Measurements from ENCODE around the gene AKT1. TPM values are rescaled to one million over a fixed set of nuclear protein-coding genes. Genes with fewer than 3 reads are reported as not detected.
"Not testable (repeated sequence)": the region's sequence is repeated elsewhere in the genome, so short reads cannot be mapped to it uniquely, and the experiment has no call there.

The AKT1 gene
- total RNA-seq, 2 experiments from 2014 or later = 110 to 126 TPM

DNA sequence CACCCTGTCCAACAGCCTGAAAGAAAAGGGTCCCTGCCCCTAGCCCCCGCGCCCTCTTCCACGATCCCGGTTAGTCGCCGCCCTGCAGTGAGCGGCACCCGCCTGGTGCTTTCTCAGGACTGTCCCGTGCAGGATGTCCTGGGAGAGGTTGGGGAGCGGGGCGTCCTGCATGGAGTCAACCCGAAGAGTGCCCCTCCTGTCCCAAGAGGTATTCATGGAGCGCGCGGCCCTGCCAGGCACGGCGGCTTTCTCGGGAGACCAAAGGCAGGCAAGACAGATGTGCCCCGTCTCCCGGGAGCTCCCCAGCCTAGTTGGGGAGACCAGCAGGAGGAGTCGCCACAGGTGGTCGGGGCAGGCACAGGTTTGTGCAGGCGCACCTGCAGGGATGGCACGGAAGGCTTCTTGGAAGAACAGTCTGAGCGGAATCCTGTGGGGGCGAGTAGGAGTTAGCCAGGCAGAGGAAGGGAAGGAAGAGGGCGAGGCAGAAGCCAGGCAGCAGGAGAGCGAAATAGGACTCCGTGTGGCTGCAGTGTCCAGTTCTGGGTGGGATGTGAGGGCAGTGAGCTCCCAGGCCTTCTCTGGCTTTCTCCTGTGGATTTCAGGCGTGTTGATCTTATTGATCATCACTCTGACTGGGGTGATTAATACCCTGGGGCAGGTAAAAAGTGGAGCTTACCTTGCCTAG lies 41.9 kb downstream of the AKT1 start:
- DNase-seq (peak; percentile 34), ATAC-seq (no peak)
- H3K4me3 Mint-ChIP-seq = peak overlapping the region; percentile 84
- ChIA-PET POLR2A (interaction anchor here (0.9 to 1.7 kb wide), 4 partner anchors 15 to 267 kb away, joined by 3 to 8 read pairs (median 6); partner anchors contain the start of gene CDCA4), CTCF (interaction anchor here (0.9 to 3.3 kb wide), 5 partner anchors 9 to 64 kb away, joined by 3 to 24 read pairs (median 5); no protein-coding TSS in a partner anchor)
- H3K27ac Mint-ChIP-seq = peak overlapping the region; percentile 78
- H3K27me3 Mint-ChIP-seq = no peaks in the 10 kb centered on the region
- peaks cover 33% of the 10 kb centered on the region for H3K4me1 Mint-ChIP-seq
- no peaks in the 10 kb centered on the region for H3K9me3 Mint-ChIP-seq (ENCODE audit: low read depth)
- peaks cover 22% of the 10 kb centered on the region for H3K36me3 Mint-ChIP-seq (ENCODE audit: low read depth)
- intact Hi-C loops (cut with DNase I, micrococcal nuclease) = loop anchor here (1.0 to 5.0 kb wide), 9 partner anchors 15 to 1421 kb away; partner anchors contain the start of genes AKT1 (in 1 of the 2), BRF1 (in 1 of the 2), GPR132 (in 1 of the 2) and KLC1 (in 1 of the 2)

DNA sequence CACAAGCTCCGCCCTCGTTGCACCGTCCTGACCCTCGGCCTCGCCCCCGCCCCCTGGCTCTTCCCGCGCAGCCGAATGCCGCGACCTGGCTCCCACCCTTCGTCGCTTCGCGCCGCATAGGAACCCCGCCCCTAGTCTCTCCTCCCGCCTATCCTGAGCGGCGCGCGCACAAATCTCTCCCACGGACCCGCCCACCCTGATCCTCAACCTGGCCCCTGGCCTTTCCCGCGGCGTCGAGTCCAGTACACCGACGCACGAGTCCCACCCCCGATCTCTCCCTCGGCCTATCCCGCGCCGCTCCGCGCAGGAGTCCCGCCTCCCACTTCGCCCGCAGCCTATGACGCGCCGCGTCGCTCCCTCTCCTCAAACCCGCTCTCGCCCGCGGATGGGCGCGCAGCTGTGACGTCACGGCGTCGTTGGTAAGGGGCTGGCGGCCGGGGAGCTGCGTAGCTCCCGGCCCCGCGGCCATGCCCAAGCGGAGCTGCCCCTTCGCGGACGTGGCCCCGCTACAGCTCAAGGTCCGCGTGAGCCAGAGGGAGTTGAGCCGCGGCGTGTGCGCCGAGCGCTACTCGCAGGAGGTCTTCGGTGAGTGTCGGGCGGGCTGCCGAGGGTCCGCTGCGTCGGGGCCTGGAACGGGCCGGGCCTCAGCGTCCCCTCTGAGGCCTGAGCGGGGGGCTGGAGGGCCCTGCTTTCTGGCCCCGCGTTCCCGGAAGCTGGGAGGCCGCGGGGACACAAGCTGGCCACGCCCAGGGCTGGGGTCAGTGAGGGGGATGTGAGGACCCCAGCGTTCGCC lies 42.6 kb downstream of the AKT1 start, which contains the start of gene SIVA1:
SIVA1 (plus strand) TSS at position 413 of the 793 bp plus-strand sequence; CDS start at position 468, 55 bp downstream.
- Mint-ChIP-seq H3K4me3 (peak within 1 kb of the TSS; percentile 84), H3K4me1 (peaks cover 33% of the 10 kb centered on the region), H3K27ac (peak within 1 kb of the TSS; percentile 83), H3K27me3 (no peaks in the 10 kb centered on the region), H3K9me3 (ENCODE audit: low read depth) (no peaks in the 10 kb centered on the region), H3K36me3 (ENCODE audit: low read depth) (peaks cover 16% of the 10 kb centered on the region)
- DNase-seq (peak; percentile 100), ATAC-seq (peak; percentile 92)
- intact Hi-C loops (cut with DNase I, micrococcal nuclease) = loop anchor here (1.0 to 5.0 kb wide), 20 partner anchors 15 to 1420 kb away; partner anchors contain the start of genes ADSS1 (in 1 of the 2), AKT1 (in 1 of the 2), BRF1 (in 1 of the 2) and CDCA4 (in 1 of the 2)
- ChIA-PET CTCF (interaction anchor here (0.5 to 3.3 kb wide), 17 partner anchors 10 to 823 kb away, joined by 3 to 24 read pairs (median 4); partner anchors contain the start of gene AKT1), POLR2A (interaction anchor here (0.6 to 1.7 kb wide), 11 partner anchors 16 to 548 kb away, joined by 3 to 8 read pairs (median 4); partner anchors contain the start of genes AKT1, BRF1, CDCA4 and GPR132)

GRCh38 chr14:104752423-104752734 lies 43.2 kb downstream of the AKT1 start:
- Mint-ChIP-seq H3K27me3 (no peaks in the 10 kb centered on the region), H3K27ac (peak overlapping the region; percentile 83), H3K4me1 (peaks cover 33% of the 10 kb centered on the region), H3K9me3 (ENCODE audit: low read depth) (no peaks in the 10 kb centered on the region), H3K4me3 (peak overlapping the region; percentile 84), H3K36me3 (ENCODE audit: low read depth) (peaks cover 16% of the 10 kb centered on the region)
- ChIA-PET CTCF (interaction anchor here (0.5 to 3.3 kb wide), 17 partner anchors 10 to 822 kb away, joined by 3 to 24 read pairs (median 4); partner anchors contain the start of gene AKT1), POLR2A (interaction anchor here (0.6 to 1.7 kb wide), 11 partner anchors 16 to 549 kb away, joined by 3 to 8 read pairs (median 4); partner anchors contain the start of genes AKT1, BRF1, CDCA4 and GPR132)
- ATAC-seq (peak; percentile 0), DNase-seq (no peak)
- intact Hi-C loops (cut with DNase I, micrococcal nuclease) = loop anchor here (1.0 to 5.0 kb wide), 16 partner anchors 28 to 1420 kb away; partner anchors contain the start of genes ADSS1 (in 1 of the 2), CDCA4 (in 1 of the 2), CEP170B (in 1 of the 2) and CLBA1 (in 1 of the 2)

GRCh38 chr14:104751539-104752422 lies 43.8 kb downstream of the AKT1 start:
- Mint-ChIP-seq H3K4me1 (peaks cover 29% of the 10 kb centered on the region), H3K9me3 (ENCODE audit: low read depth) (no peaks in the 10 kb centered on the region), H3K27ac (peak overlapping the region; percentile 83), H3K27me3 (no peaks in the 10 kb centered on the region), H3K4me3 (peak overlapping the region; percentile 84), H3K36me3 (ENCODE audit: low read depth) (peaks cover 14% of the 10 kb centered on the region)
- CTCF ChIA-PET = interaction anchor here (0.6 to 3.3 kb wide), 13 partner anchors 11 to 822 kb away, joined by 3 to 24 read pairs (median 4); partner anchors contain the start of gene AKT1
- ATAC-seq (no peak), DNase-seq (no peak)
- intact Hi-C loops (cut with DNase I, micrococcal nuclease) = loop anchor here (1.0 to 5.0 kb wide), 16 partner anchors 27 to 1419 kb away; partner anchors contain the start of genes ADSS1 (in 1 of the 2), CDCA4 (in 1 of the 2), CEP170B (in 1 of the 2) and CLBA1 (in 1 of the 2)
- POLR2A ChIA-PET = interaction anchor here (0.6 to 1.7 kb wide), 8 partner anchors 17 to 313 kb away, joined by 3 to 8 read pairs (median 4); partner anchors contain the start of genes AKT1 and GPR132

DNA sequence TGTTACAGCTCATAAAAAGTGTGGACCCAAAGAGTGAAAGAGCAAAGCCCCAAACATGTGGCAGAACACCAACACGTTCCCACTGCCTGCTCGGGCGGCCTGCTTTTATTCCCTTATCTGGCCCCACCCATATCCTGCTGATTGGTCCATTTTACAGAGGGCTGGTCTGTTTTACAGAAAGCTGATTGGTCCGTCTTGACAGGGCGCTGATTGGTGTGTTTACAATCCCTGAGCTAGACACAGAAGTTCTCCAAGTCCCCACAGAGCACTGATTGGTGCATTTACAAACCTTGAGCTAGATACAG lies 44.8 kb downstream of the AKT1 start:
- Mint-ChIP-seq H3K36me3 (ENCODE audit: low read depth) (peaks cover 14% of the 10 kb centered on the region), H3K4me3 (peak overlapping the region; percentile 49), H3K4me1 (peaks cover 26% of the 10 kb centered on the region)
- intact Hi-C loops (cut with DNase I, micrococcal nuclease) = loop anchor here in 1 of 2 experiments (5.0 kb wide), 1 partner anchor 182 kb away; no protein-coding TSS in a partner anchor
- H3K9me3 Mint-ChIP-seq (ENCODE audit: low read depth); ATAC-seq; H3K27me3 Mint-ChIP-seq; H3K27ac Mint-ChIP-seq; POLR2A ChIA-PET: not testable (repeated sequence)
- CTCF ChIA-PET = interaction anchor here (0.6 to 1.3 kb wide), 2 partner anchors 76 to 1224 kb away, joined by 4 to 5 read pairs; no protein-coding TSS in a partner anchor
- peak; percentile 44 for DNase-seq

DNA sequence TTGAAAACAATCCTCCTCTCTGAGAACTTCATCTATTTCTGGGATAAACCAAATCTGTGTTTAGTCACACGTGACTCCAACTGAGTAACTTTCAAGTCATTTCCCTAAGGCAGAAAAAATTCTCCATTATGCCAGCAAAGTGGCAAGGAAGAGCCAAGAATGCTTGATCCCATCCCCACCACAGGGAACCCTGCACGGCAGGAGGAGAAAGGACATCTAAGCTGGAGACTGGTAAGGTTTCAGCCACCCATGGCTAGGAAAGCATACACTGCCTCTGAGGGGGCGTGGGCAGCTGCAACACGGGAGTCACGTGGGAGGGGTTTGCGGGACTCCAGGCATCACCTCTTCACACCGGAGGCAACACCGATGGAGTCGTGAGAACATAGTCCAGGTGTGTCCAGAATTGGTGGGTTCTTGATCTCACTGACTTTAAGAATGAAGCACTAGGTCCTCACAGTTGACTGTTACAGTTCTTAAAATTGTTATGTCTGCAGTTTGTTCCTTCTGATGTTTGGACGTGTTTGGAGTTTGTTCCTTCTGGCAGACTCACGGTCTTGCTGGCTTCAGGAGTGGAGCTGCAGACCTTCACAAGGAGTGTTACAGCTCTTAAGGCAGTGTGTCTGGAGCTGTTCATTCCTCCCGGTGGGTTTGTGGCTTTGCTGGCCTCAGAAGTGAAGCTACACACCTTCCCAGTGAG lies 45.3 kb downstream of the AKT1 start:
- peaks cover 12% of the 10 kb centered on the region for H3K36me3 Mint-ChIP-seq (ENCODE audit: low read depth)
- H3K27me3 Mint-ChIP-seq = no peaks in the 10 kb centered on the region
- H3K4me1 Mint-ChIP-seq = peaks cover 28% of the 10 kb centered on the region
- ChIA-PET CTCF (interaction anchor here (0.6 to 1.3 kb wide), 2 partner anchors 76 to 1223 kb away, joined by 4 to 5 read pairs; no protein-coding TSS in a partner anchor), POLR2A (no interaction called here)
- H3K9me3 Mint-ChIP-seq (ENCODE audit: low read depth) = no peaks in the 10 kb centered on the region
- no peak overlapping the region for H3K27ac Mint-ChIP-seq
- intact Hi-C loops (cut with DNase I, micrococcal nuclease) = loop anchor here in 1 of 2 experiments (5.0 kb wide), 1 partner anchor 182 kb away; no protein-coding TSS in a partner anchor
- no peak for ATAC-seq
- DNase-seq = no peak
- no peak overlapping the region for H3K4me3 Mint-ChIP-seq

- DNase-seq (no peak), ATAC-seq (no peak)
- Mint-ChIP-seq H3K27ac (peak overlapping the region; percentile 12), H3K9me3 (ENCODE audit: low read depth) (no peaks in the 10 kb centered on the region), H3K27me3 (no peaks in the 10 kb centered on the region), H3K4me1 (peaks cover 18% of the 10 kb centered on the region), H3K36me3 (ENCODE audit: low read depth) (peaks cover 8% of the 10 kb centered on the region), H3K4me3 (no peak overlapping the region)
- ChIA-PET POLR2A (no interaction called here), CTCF (no interaction called here)
- intact Hi-C loops (cut with DNase I, micrococcal nuclease) = no loop called here
Observed at GRCh38 chr14:104749111-104749649, 46.4 kb downstream of the AKT1 start.

- ATAC-seq (no peak), DNase-seq (no peak)
- Mint-ChIP-seq H3K27ac (no peak overlapping the region), H3K4me1 (peaks cover 11% of the 10 kb centered on the region), H3K4me3 (no peak overlapping the region), H3K27me3 (no peaks in the 10 kb centered on the region), H3K36me3 (ENCODE audit: low read depth) (no peaks in the 10 kb centered on the region), H3K9me3 (ENCODE audit: low read depth) (no peaks in the 10 kb centered on the region)
- CTCF ChIA-PET = interaction anchor here (0.8 to 1.1 kb wide), 2 partner anchors 21 to 238 kb away, joined by 3 read pairs; partner anchors contain the start of gene CLBA1
- intact Hi-C loops (cut with DNase I, micrococcal nuclease) = no loop called here
- POLR2A ChIA-PET = interaction anchor here (0.7 kb wide), 1 partner anchor 91 kb away, joined by 3 read pairs; no protein-coding TSS in a partner anchor
Observed at GRCh38 chr14:104747876-104748275, 47.7 kb downstream of the AKT1 start.

- POLR2A ChIA-PET = no interaction called here
- ATAC-seq (no peak), DNase-seq (no peak)
- no peaks in the 10 kb centered on the region for H3K9me3 Mint-ChIP-seq (ENCODE audit: low read depth)
- no peak overlapping the region for H3K4me3 Mint-ChIP-seq
- no peaks in the 10 kb centered on the region for H3K36me3 Mint-ChIP-seq (ENCODE audit: low read depth)
- H3K27ac Mint-ChIP-seq = no peak overlapping the region
- H3K27me3 Mint-ChIP-seq = no peaks in the 10 kb centered on the region
- H3K4me1 Mint-ChIP-seq = peaks cover 11% of the 10 kb centered on the region
- CTCF ChIA-PET = interaction anchor here (0.8 to 1.1 kb wide), 2 partner anchors 22 to 239 kb away, joined by 3 read pairs; partner anchors contain the start of gene CLBA1
- intact Hi-C loops (cut with DNase I, micrococcal nuclease) = no loop called here
Observed at GRCh38 chr14:104746934-104747481, 48.5 kb downstream of the AKT1 start.

Measured in activated CD4-positive, alpha-beta T cell treated with anti-CD3 and anti-CD28 coated beads for 36 hours (primary cell).